Neural cell (in vitro differentiated cells): Measurements from ENCODE around the gene COPS8. TPM values are rescaled to one million over a fixed set of nuclear protein-coding genes. Genes with fewer than 3 reads are reported as not detected.

Experiments used
- H2AFZ ChIP-seq: fragments of 200-600, 300-800 bp; sonication (generic), shearing (Covaris generic); 2 replicates; pipeline ENCODE4 v1.6.0; 2014; ENCODE audit warnings: low read depth, mild to moderate bottlenecking, antibody characterized with exemption, low read length, moderate library complexity
- H3F3A ChIP-seq: fragments of 200-600 bp; shearing (Covaris generic); 2 replicates; pipeline ENCODE4 v1.6.1; 2016; ENCODE audit warnings: mild to moderate bottlenecking, moderate library complexity, mixed read lengths, antibody characterized with exemption, low read length; ENCODE audit not compliant: insufficient read depth, poor library complexity, severe bottlenecking
- H3K27ac ChIP-seq: fragments of 200-600, 300-800 bp; sonication (generic), shearing (Covaris generic); 2 replicates; pipeline ENCODE4 v1.5.1; 2014; ENCODE audit warnings: mild to moderate bottlenecking, low read length, moderate library complexity
- H3K27me3 ChIP-seq: fragments of 300-800, 200-600 bp; sonication (generic), shearing (Covaris generic); 2 replicates; pipeline ENCODE4 v1.6.0; 2014; ENCODE audit warnings: mild to moderate bottlenecking, low read depth, low read length, moderate library complexity; ENCODE audit not compliant: insufficient read depth
- H3K36me3 ChIP-seq: fragments of 300-800, 200-600 bp; sonication (generic), shearing (Covaris generic); 2 replicates; pipeline ENCODE4 v1.5.1; 2014; ENCODE audit warnings: mild to moderate bottlenecking, antibody characterized with exemption, low read length, moderate library complexity; ENCODE audit not compliant: insufficient read depth
- H3K4me2 ChIP-seq: fragments of 300-800, 200-600 bp; sonication (generic), shearing (Covaris generic); 2 replicates; pipeline ENCODE4 v1.6.0; 2014; ENCODE audit warnings: mild to moderate bottlenecking, low read length
- H3K4me3 ChIP-seq: fragments of 300-800, 200-600 bp; sonication (generic), shearing (Covaris generic); 2 replicates; pipeline ENCODE4 v1.5.1; 2014; ENCODE audit warnings: mild to moderate bottlenecking, low read length, moderate library complexity
- H3K79me2 ChIP-seq: fragments of 200-600 bp; shearing (Covaris generic); replicated peaks from 2 replicates; pipeline ENCODE4 v1.6.0; 2014; ENCODE audit warnings: mild to moderate bottlenecking, low read length, moderate library complexity; ENCODE audit not compliant: insufficient read depth
- H3K9ac ChIP-seq: fragments of 300-800, 200-600 bp; sonication (generic), shearing (Covaris generic); 2 replicates; pipeline ENCODE4 v1.6.1; 2016; ENCODE audit warnings: mild to moderate bottlenecking, low read length, mixed read lengths
- H3K9me2 ChIP-seq: fragments of 200-600 bp; shearing (Covaris generic); 2 replicates; pipeline ENCODE4 v1.6.1; 2016; ENCODE audit warnings: mild to moderate bottlenecking, low read length, mixed read lengths; ENCODE audit not compliant: insufficient read depth
- H3K9me3 ChIP-seq: fragments of 200-600, 300-800 bp; sonication (generic), shearing (Covaris generic); 2 replicates; pipeline ENCODE4 v1.6.1; 2016; ENCODE audit warnings: mild to moderate bottlenecking, mixed run types, low read length, moderate library complexity, mixed read lengths
- H4K20me1 ChIP-seq: fragments of 200-600 bp; shearing (Covaris generic); 2 replicates; pipeline ENCODE4 v1.6.1; 2016; ENCODE audit warnings: mild to moderate bottlenecking, mixed run types; ENCODE audit not compliant: insufficient read depth
- CTCF ChIP-seq: fragments of 450-650 bp; IDR thresholded peaks from 2 replicates; pipeline ENCODE4 v1.5.1; 2014; ENCODE audit warnings: antibody characterized with exemption, mild to moderate bottlenecking, moderate library complexity; ENCODE audit not compliant: poor library complexity, severe bottlenecking
- EP300 ChIP-seq: fragments of 450-650 bp; conservative IDR thresholded peaks from 2 replicates; pipeline ENCODE4 v1.6.1; 2014; ENCODE audit warnings: antibody characterized with exemption, mild to moderate bottlenecking, moderate library complexity; ENCODE audit not compliant: poor library complexity, severe bottlenecking
- EZH2 ChIP-seq: fragments of 200-600, 300-800 bp; shearing (Covaris generic), sonication (generic); IDR thresholded peaks from 2 replicates; pipeline ENCODE4 v1.6.1; 2014; ENCODE audit warnings: antibody characterized with exemption, low read length, borderline replicate concordance, mild to moderate bottlenecking; ENCODE audit not compliant: insufficient read depth, poor library complexity, severe bottlenecking
- MXI1 ChIP-seq: fragments of 450-650 bp; conservative IDR thresholded peaks from 2 replicates; pipeline ENCODE4 v1.6.1; 2014; ENCODE audit warnings: antibody characterized with exemption, mild to moderate bottlenecking; ENCODE audit not compliant: poor library complexity, severe bottlenecking
- POLR2AphosphoS5 ChIP-seq: IDR thresholded peaks from 2 replicates; pipeline ENCODE4 v1.6.1; 2012
- RAD21 ChIP-seq: fragments of 450-650 bp; conservative IDR thresholded peaks from 2 replicates; pipeline ENCODE4 v1.6.1; 2014; ENCODE audit warnings: antibody characterized with exemption, mild to moderate bottlenecking, moderate library complexity
- REST ChIP-seq: IDR thresholded peaks from 2 replicates; pipeline ENCODE4 v1.6.1; 2012; ENCODE audit warnings: borderline replicate concordance
- SMC3 ChIP-seq: fragments of 450-650 bp; conservative IDR thresholded peaks from 2 replicates; pipeline ENCODE4 v1.6.1; 2014; ENCODE audit warnings: antibody characterized with exemption, mild to moderate bottlenecking, moderate library complexity; ENCODE audit not compliant: poor library complexity
- TAF1 ChIP-seq: IDR thresholded peaks from 2 replicates; pipeline ENCODE4 v1.6.1; 2012; ENCODE audit warnings: low read depth
- polyA plus RNA-seq: library from polyadenylated mRNA; depleted of rRNA; stranded (reverse); fragments of >200 nt; gene quantifications from 2 replicates; pipeline ENCODE4 v1.2.3, GENCODE V29; 2014

COPS8 gene
- polyA plus RNA-seq, 1 donor from 2014 or later = 269 TPM

- Histone ChIP-seq H3K9me3 (peaks cover 2% of the 10 kb centered on the region), H3K4me3 (no peak overlapping the region), H3F3A (no peaks in the 10 kb centered on the region), H3K4me2 (no peak overlapping the region), H3K27me3 (no peaks in the 10 kb centered on the region), H3K27ac (no peak overlapping the region), H2AFZ (no peak overlapping the region), H4K20me1 (no peaks in the 10 kb centered on the region), H3K9me2 (no peaks in the 10 kb centered on the region), H3K9ac (no peak overlapping the region), H3K36me3 (no peaks in the 10 kb centered on the region), H3K79me2 (no peaks in the 10 kb centered on the region)
- TF ChIP-seq EZH2 (no peak), REST (no peak), TAF1 (no peak), SMC3 (no peak), MXI1 (no peak), EP300 (no peak), POLR2AphosphoS5 (no peak), RAD21 (no peak), CTCF (no peak)
These were observed 57.4 kb downstream of the COPS8 start for GRCh38 chr2:237143118-237143517.

GRCh38 chr2:237143676-237144440 lies 58.2 kb downstream of the COPS8 start:
- Histone ChIP-seq H3K4me3 (no peak overlapping the region), H3K9ac (no peak overlapping the region), H3K79me2 (no peaks in the 10 kb centered on the region), H3K9me3 (peaks cover 6% of the 10 kb centered on the region), H3F3A (no peaks in the 10 kb centered on the region), H3K4me2 (no peak overlapping the region), H3K27ac (no peak overlapping the region), H3K36me3 (no peaks in the 10 kb centered on the region), H2AFZ (no peak overlapping the region), H4K20me1 (no peaks in the 10 kb centered on the region), H3K27me3 (no peaks in the 10 kb centered on the region), H3K9me2 (no peaks in the 10 kb centered on the region)
- TF ChIP-seq CTCF (no peak), POLR2AphosphoS5 (no peak), RAD21 (no peak), REST (no peak), TAF1 (no peak), SMC3 (no peak), EZH2 (no peak)
